Measurements from ENCODE around the gene GALNT14. TPM values are rescaled to one million over a fixed set of nuclear protein-coding genes. Genes with fewer than 3 reads are reported as not detected.

The GALNT14 gene
- total and polyA plus RNA-seq, 2 of the 8 experiments (the other 6 are each of a cell fraction or from before 2014, with no cell fraction given): 13.0 to 13.7 TPM

- ChIA-PET POLR2A (ENCODE audit: partially characterized antibody) (no interaction called here), CTCF (ENCODE audit: partially characterized antibody) (interaction anchor here (1.2 kb wide), 1 partner anchor 14 kb away, joined by 3 read pairs; no protein-coding TSS in a partner anchor)
- Histone ChIP-seq H3K14ac (ENCODE audit: insufficient read length) (no peak overlapping the region), H4K20me1 (replicated peaks in 1 of 2; ENCODE audit: control insufficient read depth in 1 of 2, insufficient read depth in 2 of 2, low read length in 2 of 2) (no peaks in the 10 kb centered on the region), H2AK5ac (ENCODE audit: low read depth, low read length) (no peak overlapping the region), H3K4me3 (ENCODE audit: extremely low read depth in 1 of 4, insufficient read depth in 2 of 4, low read depth in 3 of 4, low read length in 4 of 4) (no peak overlapping the region), H4K8ac (ENCODE audit: extremely low read depth, insufficient read depth, low read length) (no peak overlapping the region), H3K23ac (ENCODE audit: insufficient read length) (no peak overlapping the region), H3K27me3 (replicated peaks in 1 of 4; ENCODE audit: control insufficient read depth in 3 of 4, extremely low read depth in 1 of 4, insufficient read depth in 3 of 4, low read length in 3 of 4) (no peaks in the 10 kb centered on the region), H4K5ac (ENCODE audit: insufficient read length, low read depth, low read length) (no peak overlapping the region), H3K36me3 (ENCODE audit: control insufficient read depth in 2 of 4, insufficient read depth in 4 of 4, low read length in 3 of 4) (no peaks in the 10 kb centered on the region), H3K23me2 (ENCODE audit: low read depth, low read length) (no peaks in the 10 kb centered on the region), H3K4ac (replicated peaks; ENCODE audit: insufficient read length, low read depth, low read length) (no peak overlapping the region), H3K18ac (ENCODE audit: extremely low read depth, low read length) (no peak overlapping the region), H4K91ac (replicated peaks; ENCODE audit: insufficient read length, low read length) (no peak overlapping the region), H3K56ac (replicated peaks; ENCODE audit: insufficient read length, low read depth, low read length) (no peak overlapping the region), H2BK5ac (ENCODE audit: low read depth, low read length) (no peak overlapping the region), H2BK20ac (ENCODE audit: low read length) (no peak overlapping the region), H2BK15ac (ENCODE audit: low read length) (no peak overlapping the region), H3K27ac (ENCODE audit: low read depth, low read length) (no peak overlapping the region), H3K4me1 (replicated peaks in 1 of 4; ENCODE audit: control insufficient read depth in 3 of 4, insufficient read depth in 4 of 4, low read length in 3 of 4) (no peaks in the 10 kb centered on the region; a peak in 1 of 7 replicates), H2BK120ac (replicated peaks; ENCODE audit: low read depth, low read length) (no peak overlapping the region), H3K9me3 (ENCODE audit: insufficient read depth in 2 of 2, low read depth in 1 of 2, low read length in 1 of 2) (no peaks in the 10 kb centered on the region), H3K9ac (replicated peaks in 1 of 4; ENCODE audit: extremely low read depth in 1 of 4, low read depth in 3 of 4, low read length in 3 of 4) (no peak overlapping the region), H2AFZ (ENCODE audit: low read length) (no peak overlapping the region), H3K79me1 (ENCODE audit: low read depth, low read length) (no peaks in the 10 kb centered on the region), H2BK12ac (ENCODE audit: low read depth, low read length) (no peak overlapping the region), H3K4me2 (ENCODE audit: insufficient read depth in 1 of 2, low read depth in 2 of 2, low read length in 2 of 2) (no peak overlapping the region), H3K79me2 (ENCODE audit: control insufficient read depth in 1 of 2, insufficient read depth in 2 of 2, low read length in 2 of 2) (no peaks in the 10 kb centered on the region)
- no peak for DNase-seq (ENCODE audit: low read depth in 1 of 2, low spot score in 2 of 2)
- no peak for FAIRE-seq
- TF ChIP-seq GABPA (IDR thresholded peaks at IDR 0.05; ENCODE audit: borderline replicate concordance, insufficient read depth, low read length): no peak
- TF ChIP-seq CREB1 (IDR thresholded peaks at IDR 0.05): no peak
- TF ChIP-seq SRF (IDR thresholded peaks at IDR 0.05; ENCODE audit: low read depth, low read length): no peak
- no peak for TF ChIP-seq TCF12 (IDR thresholded peaks at IDR 0.05; ENCODE audit: low read depth, low read length)
- no peak for TF ChIP-seq SIRT6 (IDR thresholded peaks at IDR 0.05; ENCODE audit: low read length)
- TF ChIP-seq PHF8 (conservative IDR thresholded peaks at IDR 0.05; ENCODE audit: low read depth, low read length): no peak
- no peak for TF ChIP-seq TBP (IDR thresholded peaks at IDR 0.05; ENCODE audit: low read depth, low read length)
- no peak for TF ChIP-seq NANOG (IDR thresholded peaks at IDR 0.05; ENCODE audit: insufficient read depth, low read depth, low read length, poor library complexity, severe bottlenecking)
- no peak for TF ChIP-seq EP300 (IDR thresholded peaks at IDR 0.05; ENCODE audit: borderline replicate concordance in 1 of 2, low read depth in 2 of 2, low read length in 2 of 2)
- TF ChIP-seq CBX8 (IDR thresholded peaks at IDR 0.05; ENCODE audit: borderline replicate concordance, low read depth, low read length): no peak
- TF ChIP-seq USF2 (IDR thresholded peaks at IDR 0.05; ENCODE audit: low read length): no peak
- 98% methylated on average over 9 of the region's 10 CpGs; no CpG with 5 or more reads in 1 of the 2 experiments for WGBS, 2 experiments (ENCODE audit: extremely low coverage in 1 of 2, insufficient coverage in 1 of 2, insufficient read length in 1 of 2, insufficient replicate concordance in 2 of 2, low coverage in 1 of 2, low lambda C conversion rate in 2 of 2, missing lambda C conversion rate in 1 of 2)
Observed at GRCh38 chr2:30965022-30965531, 173.2 kb downstream of the GALNT14 start.

All from H1 (cell line).